H1 (cell line): ENCODE data around the gene CD58. TPM values are rescaled to one million over a fixed set of nuclear protein-coding genes. Genes with fewer than 3 reads are reported as not detected.
"Not testable (repeated sequence)": the region's sequence is repeated elsewhere in the genome, so short reads cannot be mapped to it uniquely, and the experiment has no call there.

Source experiments
- CTCF ChIA-PET: fragments of 300-600 bp; sonication (Branson Sonifier 250); formaldehyde crosslinking; loops from one replicate; lab custom pipeline; 2021; ENCODE audit not compliant: partially characterized antibody; lab: Charles Lee
- POLR2A ChIA-PET: fragments of 300-600 bp; sonication (Branson Sonifier 250); formaldehyde crosslinking; loops from one replicate; lab custom pipeline; 2021; ENCODE audit warnings: inconsistent platforms; ENCODE audit not compliant: partially characterized antibody; lab: Charles Lee
- DNase-seq, 2 experiments: peaks; one replicate each; pipeline versions ENCODE4 v3.0.0 to v3.0.0-alpha.2; 2010 to 2022; ENCODE audit warnings: low spot score in 2 of 2, low read depth in 1 of 2, mixed read lengths in 1 of 2
- FAIRE-seq: peaks from 2 replicates; lab custom pipeline; 2011; peaks lifted over from hg19 to GRCh38; lab: Jason Lieb, UNC
- H2AFZ ChIP-seq: 2 replicates; pipeline ENCODE4 v1.8.1; 2012; ENCODE audit warnings: low read length, inconsistent platforms
- H2AK5ac ChIP-seq: 2 replicates; pipeline ENCODE4 v1.6.1; 2013; ENCODE audit warnings: low read depth, low read length
- H2BK120ac ChIP-seq: replicated peaks from 2 replicates; pipeline ENCODE3; 2013; ENCODE audit warnings: low read depth, low read length, inconsistent platforms
- H2BK12ac ChIP-seq: 2 replicates; pipeline ENCODE4 v1.6.1; 2013; ENCODE audit warnings: low read depth, low read length
- H2BK15ac ChIP-seq: 2 replicates; pipeline ENCODE4 v1.6.1; 2013; ENCODE audit warnings: low read length
- H2BK20ac ChIP-seq: 2 replicates; pipeline ENCODE4 v1.6.1; 2013; ENCODE audit warnings: low read length
- H2BK5ac ChIP-seq: 2 replicates; pipeline ENCODE4 v1.6.1; 2013; ENCODE audit warnings: low read depth, low read length
- H3K14ac ChIP-seq: 2 replicates; pipeline ENCODE4 v1.6.1; 2013; ENCODE audit warnings: inconsistent platforms; ENCODE audit not compliant: insufficient read length
- H3K18ac ChIP-seq: 2 replicates; pipeline ENCODE4 v1.6.1; 2013; ENCODE audit warnings: low read length; ENCODE audit errors: extremely low read depth
- H3K23ac ChIP-seq: 2 replicates; pipeline ENCODE4 v1.6.1; 2013; ENCODE audit warnings: inconsistent platforms; ENCODE audit not compliant: insufficient read length
- H3K23me2 ChIP-seq: 2 replicates; pipeline ENCODE4 v1.6.1; 2013; ENCODE audit warnings: low read depth, low read length
- H3K27ac ChIP-seq: 2 replicates; pipeline ENCODE4 v1.6.1; 2011; ENCODE audit warnings: low read depth, low read length, inconsistent platforms
- H3K27me3 ChIP-seq, 4 experiments: replicated peaks in 1 of 4; 1 replicate in 1 of 4; 2 replicates in 3 of 4; pipeline versions ENCODE4 v1.6.1 to v1.8.1; 2011 to 2013; ENCODE audit warnings: low read length in 3 of 4, mild to moderate bottlenecking in 3 of 4, inconsistent platforms in 2 of 4, mixed read lengths in 2 of 4, moderate library complexity in 1 of 4; ENCODE audit not compliant: control insufficient read depth in 3 of 4, insufficient read depth in 3 of 4; ENCODE audit errors: extremely low read depth in 1 of 4
- H3K36me3 ChIP-seq, 4 experiments: 2 replicates each; pipeline versions ENCODE4 v1.6.1 to v1.8.1; 2011 to 2013; ENCODE audit warnings: mild to moderate bottlenecking in 4 of 4, low read length in 3 of 4, moderate library complexity in 2 of 4, control low read depth in 1 of 4, inconsistent platforms in 1 of 4; ENCODE audit not compliant: insufficient read depth in 4 of 4, control insufficient read depth in 2 of 4
- H3K4ac ChIP-seq: replicated peaks from 2 replicates; pipeline ENCODE3; 2013; ENCODE audit warnings: low read length, low read depth, mixed read lengths, inconsistent platforms; ENCODE audit not compliant: insufficient read length
- H3K4me1 ChIP-seq, 4 experiments: replicated peaks in 1 of 4; 1 replicate in 1 of 4; 2 replicates in 3 of 4; pipeline versions ENCODE4 v1.6.1 to v1.8.1; 2011 to 2013; ENCODE audit warnings: low read length in 3 of 4, inconsistent platforms in 2 of 4, mixed read lengths in 1 of 4; ENCODE audit not compliant: insufficient read depth in 4 of 4, control insufficient read depth in 3 of 4
- H3K4me2 ChIP-seq, 2 experiments: 2 replicates each; pipeline versions ENCODE4 v1.6.1 to v1.8.1; 2011 to 2013; ENCODE audit warnings: low read depth in 2 of 2, low read length in 2 of 2, control low read depth in 1 of 2, inconsistent platforms in 1 of 2, mild to moderate bottlenecking in 1 of 2; ENCODE audit not compliant: insufficient read depth in 1 of 2
- H3K4me3 ChIP-seq, 4 experiments: fragments of 200-600, 300-600 bp in 1 of 4; sonication (generic), shearing (Covaris generic), sonication (Bioruptor Twin) in 1 of 4; 2 replicates each; pipeline versions ENCODE4 v1.5.1 to v1.8.1; 2011 to 2016; ENCODE audit warnings: low read length in 4 of 4, low read depth in 3 of 4, control low read depth in 2 of 4, inconsistent platforms in 2 of 4, mild to moderate bottlenecking in 2 of 4, mixed read lengths in 1 of 4, moderate library complexity in 1 of 4; ENCODE audit not compliant: insufficient read depth in 2 of 4; ENCODE audit errors: extremely low read depth in 1 of 4
- H3K56ac ChIP-seq: replicated peaks from 2 replicates; pipeline ENCODE3; 2013; ENCODE audit warnings: low read depth, mild to moderate bottlenecking, mixed read lengths, low read length, inconsistent platforms; ENCODE audit not compliant: insufficient read length
- H3K79me1 ChIP-seq: 2 replicates; pipeline ENCODE4 v1.6.1; 2013; ENCODE audit warnings: low read depth, low read length, control low read depth
- H3K79me2 ChIP-seq, 2 experiments: 2 replicates each; pipeline versions ENCODE4 v1.6.1 to v1.8.1; 2012 to 2013; ENCODE audit warnings: low read length in 2 of 2, mild to moderate bottlenecking in 2 of 2, inconsistent platforms in 1 of 2; ENCODE audit not compliant: insufficient read depth in 2 of 2, control insufficient read depth in 1 of 2
- H3K9ac ChIP-seq, 4 experiments: replicated peaks in 1 of 4; 1 replicate in 1 of 4; 2 replicates in 3 of 4; pipeline versions ENCODE4 v1.6.1 to v1.8.1; 2011 to 2013; ENCODE audit warnings: low read depth in 3 of 4, low read length in 3 of 4, control low read depth in 2 of 4, mild to moderate bottlenecking in 2 of 4, moderate library complexity in 2 of 4, inconsistent platforms in 1 of 4; ENCODE audit errors: extremely low read depth in 1 of 4
- H3K9me3 ChIP-seq, 2 experiments: 2 replicates each; pipeline versions ENCODE4 v1.6.1 to v1.8.1; 2012 to 2013; ENCODE audit warnings: mild to moderate bottlenecking in 2 of 2, moderate library complexity in 2 of 2, control low read depth in 1 of 2, inconsistent platforms in 1 of 2, low read depth in 1 of 2, low read length in 1 of 2, mixed read lengths in 1 of 2; ENCODE audit not compliant: insufficient read depth in 2 of 2
- H4K20me1 ChIP-seq, 2 experiments: replicated peaks in 1 of 2; 2 replicates each; pipeline versions ENCODE3 to v1.8.1; 2011 to 2013; ENCODE audit warnings: inconsistent platforms in 2 of 2, low read length in 2 of 2, mild to moderate bottlenecking in 1 of 2; ENCODE audit not compliant: insufficient read depth in 2 of 2, control insufficient read depth in 1 of 2
- H4K5ac ChIP-seq: 2 replicates; pipeline ENCODE4 v1.6.1; 2013; ENCODE audit warnings: low read length, low read depth, mixed read lengths, inconsistent platforms; ENCODE audit not compliant: insufficient read length
- H4K8ac ChIP-seq: 2 replicates; pipeline ENCODE4 v1.8.0; 2013; ENCODE audit warnings: mild to moderate bottlenecking, moderate library complexity, low read length, inconsistent platforms; ENCODE audit not compliant: insufficient read depth; ENCODE audit errors: extremely low read depth
- H4K91ac ChIP-seq: replicated peaks from 2 replicates; pipeline ENCODE3; 2013; ENCODE audit warnings: low read length, mixed read lengths, inconsistent platforms; ENCODE audit not compliant: insufficient read length
- WGBS, 2 experiments: shearing (Covaris generic) in 1 of 2; methylation state at CpG; one replicate each; pipeline versions ENCODE4 v1.1.6 to v1.1.7; 2013 to 2015; ENCODE audit warnings: low lambda C conversion rate in 2 of 2, mixed read lengths in 2 of 2, inconsistent platforms in 1 of 2, low coverage in 1 of 2, missing lambda C conversion rate in 1 of 2; ENCODE audit not compliant: insufficient replicate concordance in 2 of 2, insufficient coverage in 1 of 2, insufficient read length in 1 of 2; ENCODE audit errors: extremely low coverage in 1 of 2, missing lambda C conversion rate in 1 of 2; 5-methylcytosine and 5-hydroxymethylcytosine counted together
- polyA plus RNA-seq, 7 experiments: library from polyadenylated mRNA; depleted of rRNA in 3 of 7; stranded (reverse) in 5 of 7; unstranded in 2 of 7; fragments of >200 nt in 5 of 7; fragments of 200-250 nt in 2 of 7; gene quantifications; 1 replicate in 5 of 7; 2 replicates in 1 of 7; 4 replicates in 1 of 7; pipeline versions ENCODE4 v1.2.1 to v1.2.3, GENCODE V29; 2011 to 2013; ENCODE audit warnings: missing spikeins in 2 of 7, mixed read lengths in 2 of 7
- total RNA-seq: library from RNA; stranded (reverse); fragmentation: NEBNext Ultra II Directional; extraction: Animal tissue kit (Norgen Biotek cat#: 25700); gene quantifications from 2 replicates; pipeline ENCODE4 v1.2.1, GENCODE V29; 2021

Gene CD58
- total and polyA plus RNA-seq, 2 of the 8 experiments (the other 6 are each of a cell fraction or from before 2014, with no cell fraction given), result 5.3 to 5.5 TPM

- H2BK20ac ChIP-seq, H3K27ac ChIP-seq: not testable (repeated sequence)
Observed at GRCh38 chr1:116599369-116599768, 28.5 kb upstream of the CD58 start.

GRCh38 chr1:116598420-116599036, 27.7 kb upstream of the CD58 start:
- H2BK120ac ChIP-seq, H3K23ac ChIP-seq, H3K4me1 ChIP-seq, H3K9me3 ChIP-seq, H2AFZ ChIP-seq, H3K4ac ChIP-seq, POLR2A ChIA-PET, H2BK15ac ChIP-seq, H2AK5ac ChIP-seq, DNase-seq, H2BK5ac ChIP-seq, FAIRE-seq, H3K27ac ChIP-seq, H2BK20ac ChIP-seq, H4K5ac ChIP-seq, H3K79me2 ChIP-seq, H3K18ac ChIP-seq, H3K36me3 ChIP-seq, H2BK12ac ChIP-seq, H3K79me1 ChIP-seq, H4K8ac ChIP-seq, H3K4me3 ChIP-seq, H3K56ac ChIP-seq, H3K14ac ChIP-seq, H4K20me1 ChIP-seq, H3K9ac ChIP-seq, H3K27me3 ChIP-seq, H4K91ac ChIP-seq, H3K23me2 ChIP-seq, H3K4me2 ChIP-seq: not testable (repeated sequence)
- WGBS, 2 experiments, result 82% methylated on average over 11 of the region's 11 CpGs; no CpG with 5 or more reads in 1 of the 2 experiments
- CTCF ChIA-PET, result interaction anchor here (1.3 to 4.7 kb wide), 2 partner anchors 21 to 24 kb away, joined by 5 to 36 read pairs; no protein-coding TSS in a partner anchor

More at GRCh38 chr1:116599369-116599768, 28.5 kb upstream of the CD58 start:
- H4K8ac ChIP-seq, H3K79me2 ChIP-seq, H3K79me1 ChIP-seq, H3K14ac ChIP-seq, H3K56ac ChIP-seq, H2AFZ ChIP-seq, H3K9ac ChIP-seq, H3K4ac ChIP-seq, H2BK12ac ChIP-seq, DNase-seq, H4K20me1 ChIP-seq, H4K91ac ChIP-seq, H3K4me1 ChIP-seq, H2BK5ac ChIP-seq, H3K27me3 ChIP-seq, H3K4me3 ChIP-seq, H3K18ac ChIP-seq, H2BK120ac ChIP-seq, H3K36me3 ChIP-seq, H3K9me3 ChIP-seq, H2AK5ac ChIP-seq, H4K5ac ChIP-seq, POLR2A ChIA-PET, H2BK15ac ChIP-seq, H3K23me2 ChIP-seq, H3K23ac ChIP-seq, FAIRE-seq, H3K4me2 ChIP-seq: not testable (repeated sequence)
- CTCF ChIA-PET, result interaction anchor here (1.3 kb wide), 1 partner anchor 25 kb away, joined by 5 read pairs; no protein-coding TSS in a partner anchor
- WGBS, 2 experiments, result 94% methylated on average over 1 of the region's 2 CpGs; no CpG with 5 or more reads in 1 of the 2 experiments
